ENCODE data around the gene ALDH1L1.

Gene ALDH1L1

DNA sequence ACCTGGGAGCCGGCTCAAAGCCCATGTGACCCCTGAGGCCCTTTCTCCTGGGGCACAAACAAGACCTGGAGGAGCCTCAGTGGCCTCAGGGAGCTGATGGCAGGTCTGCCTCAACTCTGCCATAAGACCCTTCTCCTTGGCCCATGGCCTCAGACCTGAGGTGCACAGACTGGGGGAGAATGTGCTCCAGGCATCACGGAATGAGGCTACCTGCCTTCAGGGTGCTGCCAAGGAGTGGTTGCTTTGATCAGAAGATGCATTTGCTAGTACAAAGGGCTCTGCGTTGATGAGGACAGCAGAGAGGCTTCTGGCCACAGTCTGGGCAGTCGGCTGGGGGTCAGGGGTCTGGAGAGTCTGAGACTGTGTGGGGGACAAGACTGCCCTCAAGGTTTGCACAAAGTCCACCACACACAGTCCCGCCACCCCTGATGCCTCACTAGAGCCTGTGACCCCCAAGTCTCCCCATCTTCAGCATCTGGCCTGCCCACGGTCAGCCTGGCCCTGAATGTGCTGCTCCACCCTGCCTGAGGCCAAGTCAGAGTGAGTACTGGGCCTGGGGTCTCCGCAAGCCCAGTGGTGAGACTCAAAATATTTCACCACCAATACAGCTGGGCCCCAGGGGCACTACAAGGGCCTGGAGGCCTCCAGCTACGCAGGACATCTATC is 26.6 kb downstream of the ALDH1L1 start:
- DNase-seq, result no peak

DNA sequence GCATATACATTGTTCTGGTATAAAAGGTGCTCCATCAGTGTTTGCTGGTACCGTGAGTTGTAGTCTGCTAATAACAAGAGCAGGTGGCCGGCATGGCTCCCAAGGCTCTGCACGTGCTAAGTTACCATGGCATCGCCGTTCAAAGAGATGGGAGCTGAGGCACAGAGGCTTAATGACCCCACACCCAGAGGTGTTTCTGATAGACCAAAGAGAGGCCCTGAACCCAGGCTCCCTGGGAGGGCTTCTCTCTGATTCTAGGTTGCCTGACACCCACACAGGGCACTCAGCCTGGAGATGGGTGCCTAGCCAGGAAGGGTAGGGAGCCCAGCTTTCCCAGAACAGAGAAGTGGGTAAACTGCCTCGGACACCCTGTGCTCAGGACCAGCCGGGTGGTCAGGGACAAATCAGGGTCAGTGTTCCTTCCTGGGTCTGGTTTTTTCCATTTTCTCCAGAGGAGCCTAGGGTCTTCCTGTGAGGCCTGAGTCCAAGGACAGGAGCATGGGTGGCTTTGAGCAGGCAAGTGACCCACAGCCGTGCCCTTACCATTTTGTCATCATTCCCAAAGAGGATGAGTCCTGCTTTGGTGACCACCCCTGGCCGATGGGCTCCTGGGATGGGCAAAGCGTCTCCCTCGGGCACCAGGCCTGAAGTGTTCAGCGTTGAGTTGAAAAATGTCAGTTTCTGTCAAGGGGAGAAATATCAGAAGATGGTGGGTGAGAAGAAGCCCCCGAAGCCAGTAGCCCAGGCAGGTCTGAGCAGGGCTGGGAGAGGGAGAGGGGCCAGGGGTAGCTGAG is 27.3 kb downstream of the ALDH1L1 start:
- DNase-seq, result no peak

DNA sequence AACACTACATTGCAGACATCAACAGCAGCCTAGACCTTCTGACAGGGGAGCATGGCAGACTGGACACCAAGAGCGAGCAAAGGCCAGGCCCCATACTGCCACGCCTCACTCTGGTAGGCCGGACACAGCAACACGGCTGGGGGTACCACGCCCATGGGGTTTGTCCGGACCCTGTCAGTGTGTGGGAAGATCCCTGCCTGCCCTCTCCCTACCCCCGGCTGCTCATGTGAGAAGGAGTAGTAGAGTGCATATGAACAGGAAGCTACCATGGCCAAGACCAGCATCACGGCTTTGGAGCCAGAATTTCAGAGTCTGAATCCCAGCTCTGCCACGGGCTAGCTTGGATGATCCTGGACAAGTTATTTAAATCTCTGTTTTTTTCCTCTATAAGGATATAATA is 27.9 kb downstream of the ALDH1L1 start:
- no peak for DNase-seq

DNA sequence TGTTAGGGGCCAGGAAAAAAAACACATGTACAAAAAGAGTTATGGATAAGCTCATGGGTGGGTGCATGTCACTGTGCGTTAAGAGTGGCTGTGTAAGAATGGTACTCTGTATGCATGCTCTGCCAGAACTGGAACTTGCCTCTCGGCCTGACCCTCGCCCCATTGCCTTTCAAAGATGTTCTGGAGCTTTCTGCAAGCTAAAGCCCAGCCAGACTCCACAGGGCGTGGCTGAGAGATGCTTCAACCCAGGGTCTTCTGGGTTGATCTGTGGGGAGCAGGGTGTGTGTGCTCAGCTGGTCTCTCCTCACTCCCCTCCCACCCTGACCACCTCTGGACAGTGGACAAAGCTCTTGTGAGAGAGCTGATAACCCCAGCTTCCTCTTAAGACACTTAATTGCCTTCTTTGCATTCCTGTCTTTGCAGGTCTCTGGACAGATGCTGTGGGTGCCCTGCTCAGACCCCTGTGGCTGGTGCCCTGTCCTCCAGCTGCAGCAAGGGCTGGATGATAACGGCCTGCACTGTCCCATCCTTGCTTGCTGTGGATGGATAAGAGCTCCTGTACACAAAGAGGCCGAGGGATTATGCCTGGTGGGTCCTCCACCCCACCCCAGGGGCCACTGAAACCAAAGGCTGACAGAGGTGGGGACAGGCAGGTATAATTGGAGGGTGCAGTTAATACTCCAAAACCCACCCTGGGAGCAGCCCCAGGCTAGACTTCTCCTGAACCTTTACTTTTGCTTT is 28.7 kb downstream of the ALDH1L1 start:
- DNase-seq, result no peak

DNA sequence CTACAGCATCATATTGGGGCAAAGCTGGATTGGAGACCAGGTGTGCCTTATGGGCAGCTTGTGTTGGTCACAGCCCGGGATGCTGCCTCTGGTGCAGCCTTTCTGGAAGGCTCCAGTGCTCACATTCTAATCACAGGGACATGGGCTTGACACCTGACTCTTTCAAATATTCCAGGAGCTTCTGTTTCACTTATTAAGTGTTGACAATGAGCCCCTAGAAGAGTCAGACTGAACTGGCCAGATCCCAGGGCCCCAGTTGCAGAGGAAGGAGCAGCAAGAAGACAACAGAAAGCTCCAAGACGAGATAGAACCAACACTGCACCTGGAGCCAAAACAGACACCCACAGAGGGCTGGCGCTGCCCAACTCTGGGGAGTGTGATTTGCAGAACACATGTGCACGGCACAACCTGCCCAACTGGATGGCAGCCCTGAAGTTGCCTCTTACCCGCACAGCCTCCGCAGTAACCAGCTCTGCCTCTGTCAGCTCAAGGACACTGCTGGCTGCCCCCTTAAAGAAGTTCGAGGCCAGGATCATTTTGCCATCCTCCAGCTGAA is 30.3 kb downstream of the ALDH1L1 start:
- DNase-seq, result no peak

DNA sequence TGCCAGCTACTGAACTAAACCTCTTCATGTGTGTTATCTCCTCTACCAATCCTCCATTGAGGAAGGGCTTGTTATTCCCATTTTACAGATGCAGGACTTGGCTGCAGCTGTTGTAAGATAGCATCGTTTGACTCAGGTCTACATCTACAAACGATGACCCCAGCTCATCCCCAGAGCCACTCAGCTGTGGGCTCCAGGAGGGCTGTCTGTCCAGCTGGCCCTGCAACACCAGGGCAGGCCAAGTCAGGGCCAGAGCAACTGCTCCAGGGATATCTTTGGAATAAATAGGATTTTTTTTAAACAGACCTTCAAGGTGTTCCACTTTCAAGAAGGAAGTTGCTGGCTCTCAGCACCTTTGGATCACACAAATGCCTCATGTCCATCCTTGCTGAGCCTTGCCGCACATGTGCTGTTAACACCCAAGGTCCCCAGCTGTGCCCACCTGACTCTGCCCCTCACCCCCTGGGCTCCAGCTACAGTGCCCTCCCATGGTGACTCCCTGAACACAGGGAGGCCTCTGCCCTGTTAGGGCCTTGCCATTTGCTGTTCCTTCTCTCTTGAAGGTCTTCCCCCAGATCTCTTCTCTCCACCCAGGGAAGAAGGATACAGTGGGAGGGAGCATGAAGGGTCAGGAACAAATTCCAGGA is 31.0 kb downstream of the ALDH1L1 start:
- no peak for DNase-seq

DNA sequence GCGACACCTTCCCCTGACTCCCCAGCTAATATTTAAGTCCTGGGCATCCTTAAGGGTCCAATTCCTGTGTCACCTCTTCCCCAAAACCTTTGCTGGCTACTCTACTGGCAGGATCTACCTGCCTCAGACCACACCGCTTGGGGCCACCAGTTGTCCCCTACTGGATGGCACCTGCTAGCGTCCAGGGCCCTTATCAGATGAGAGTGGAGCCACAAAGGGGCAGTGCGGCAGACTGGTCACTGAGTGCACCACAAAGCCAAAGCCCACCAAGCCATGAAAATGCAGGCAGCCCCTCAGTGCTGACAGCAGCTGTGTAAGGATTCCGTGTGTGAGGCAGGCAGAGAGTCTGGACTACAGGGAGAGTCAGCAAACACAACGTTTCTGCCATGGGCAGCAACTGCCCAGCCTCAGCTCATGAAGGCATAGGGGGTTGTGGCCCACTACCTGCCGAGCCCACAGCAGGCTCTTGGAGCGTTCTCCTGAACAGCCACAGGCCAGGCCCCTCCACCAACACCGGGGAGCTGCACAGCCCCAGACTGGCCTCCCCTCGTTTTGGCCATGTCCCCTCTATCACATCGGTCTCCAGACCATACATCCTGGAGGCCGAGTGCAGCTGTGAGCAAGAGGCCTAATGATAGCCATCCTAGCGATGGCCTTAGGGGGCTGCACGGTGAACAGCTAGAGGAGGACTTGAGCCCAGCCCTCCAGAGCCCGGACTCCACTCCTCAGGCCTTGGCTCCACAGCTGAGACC is 32.3 kb downstream of the ALDH1L1 start:
- no peak for DNase-seq

DNA sequence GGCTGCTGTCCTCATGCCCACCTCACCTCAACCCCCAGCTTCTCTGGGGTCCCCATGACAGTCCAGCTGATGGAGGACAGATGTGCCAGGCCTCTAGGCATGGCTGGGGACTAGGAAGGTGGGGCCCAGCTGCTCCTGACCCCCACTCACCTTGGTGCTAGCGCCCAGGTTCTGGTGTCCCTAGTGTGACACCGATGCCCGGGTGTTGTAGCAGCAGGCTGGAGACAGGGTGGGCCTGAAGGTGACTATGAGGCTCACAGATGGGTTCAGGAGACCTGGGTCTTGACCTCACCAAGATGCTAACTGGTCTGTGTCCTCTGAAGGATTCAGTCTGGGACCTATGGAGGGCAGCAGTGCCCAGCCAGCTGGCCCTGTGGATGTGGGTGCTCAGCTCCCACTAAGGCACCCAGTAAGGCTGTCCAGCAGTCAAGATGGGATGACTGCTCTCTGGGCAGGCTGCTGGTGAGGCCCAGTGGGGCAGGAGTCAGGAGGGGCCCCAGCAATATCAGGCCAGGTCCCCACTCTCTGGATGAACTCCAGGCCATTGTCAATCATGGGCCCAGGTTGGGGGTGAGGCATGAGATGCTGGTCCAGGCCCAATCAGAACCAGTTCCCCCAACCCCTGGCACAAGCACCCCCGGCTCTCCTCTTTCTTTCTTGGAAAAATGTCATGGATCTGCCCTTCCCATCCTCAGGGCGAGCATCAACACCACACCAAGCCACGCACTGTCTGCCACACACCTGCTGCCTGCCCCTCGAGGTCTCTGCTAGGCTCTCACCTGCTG is 33.0 kb downstream of the ALDH1L1 start:
- DNase-seq, result no peak

DNA sequence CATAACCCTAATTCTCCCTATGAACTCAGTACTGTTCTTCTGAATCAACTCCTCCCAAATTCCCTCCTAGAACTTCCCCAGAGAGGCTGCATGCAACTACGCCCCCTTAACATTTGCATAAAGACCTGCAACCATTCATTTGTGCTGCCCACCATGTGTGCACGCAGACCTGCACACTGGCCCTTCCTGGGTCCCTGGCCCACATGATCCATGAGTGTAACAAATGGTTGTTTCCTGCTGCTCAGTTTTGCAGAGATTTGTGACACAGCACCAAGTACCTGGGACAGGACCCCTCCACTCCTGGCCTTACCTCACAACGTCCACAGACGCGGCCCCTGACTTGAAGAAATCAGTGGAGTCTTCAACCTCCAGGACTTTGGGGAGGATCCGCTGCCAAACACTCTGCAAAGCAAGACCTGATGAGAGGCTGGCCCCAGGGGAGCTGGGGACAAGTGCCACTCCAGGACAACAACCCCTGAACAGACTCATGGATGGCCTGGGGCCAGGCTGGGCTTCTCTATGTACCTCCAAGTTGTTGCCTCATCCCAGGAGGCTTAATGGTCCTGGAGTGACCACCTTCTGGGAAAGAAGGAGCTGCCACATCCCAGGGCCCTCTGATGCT is 33.8 kb downstream of the ALDH1L1 start:
- DNase-seq, result no peak

DNA sequence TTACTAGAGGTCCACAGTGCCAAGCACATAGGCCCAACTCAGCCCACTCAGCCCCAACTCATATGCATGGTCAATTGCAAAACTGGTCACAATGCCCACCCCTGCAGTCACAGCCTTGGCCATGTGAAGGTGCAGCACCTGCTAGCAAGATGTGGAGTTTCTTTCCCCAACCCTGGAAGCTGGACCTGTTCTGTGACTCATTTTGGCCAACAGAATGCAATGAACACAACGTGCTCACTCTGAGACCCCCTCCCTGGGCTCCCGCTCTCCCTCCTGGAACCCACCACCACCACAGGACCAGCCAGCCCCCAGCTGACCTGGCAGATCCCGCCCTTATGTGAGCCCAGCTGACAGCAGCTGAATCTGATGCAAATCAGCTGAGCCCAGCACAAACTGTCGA is 34.4 kb downstream of the ALDH1L1 start:
- no peak for DNase-seq

DNA sequence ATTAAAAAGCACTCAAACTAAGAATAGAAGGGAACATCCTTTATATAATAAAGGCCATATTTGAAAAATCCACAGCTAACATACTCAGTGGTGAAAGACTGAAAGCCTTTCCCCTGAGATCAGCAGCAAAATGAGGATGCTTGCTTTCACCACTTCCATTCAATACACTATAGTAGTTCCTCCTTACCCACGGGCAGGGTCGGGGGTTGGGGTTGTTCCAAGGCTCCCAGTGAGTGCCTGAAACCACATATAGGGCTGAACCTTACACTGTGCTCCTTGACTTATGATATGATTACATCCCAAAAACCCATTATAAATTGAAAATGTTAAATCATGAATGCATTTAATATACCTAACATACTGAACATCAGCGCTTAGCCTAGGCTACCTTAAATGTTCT is 37.7 kb downstream of the ALDH1L1 start:
- no peak for DNase-seq

DNA sequence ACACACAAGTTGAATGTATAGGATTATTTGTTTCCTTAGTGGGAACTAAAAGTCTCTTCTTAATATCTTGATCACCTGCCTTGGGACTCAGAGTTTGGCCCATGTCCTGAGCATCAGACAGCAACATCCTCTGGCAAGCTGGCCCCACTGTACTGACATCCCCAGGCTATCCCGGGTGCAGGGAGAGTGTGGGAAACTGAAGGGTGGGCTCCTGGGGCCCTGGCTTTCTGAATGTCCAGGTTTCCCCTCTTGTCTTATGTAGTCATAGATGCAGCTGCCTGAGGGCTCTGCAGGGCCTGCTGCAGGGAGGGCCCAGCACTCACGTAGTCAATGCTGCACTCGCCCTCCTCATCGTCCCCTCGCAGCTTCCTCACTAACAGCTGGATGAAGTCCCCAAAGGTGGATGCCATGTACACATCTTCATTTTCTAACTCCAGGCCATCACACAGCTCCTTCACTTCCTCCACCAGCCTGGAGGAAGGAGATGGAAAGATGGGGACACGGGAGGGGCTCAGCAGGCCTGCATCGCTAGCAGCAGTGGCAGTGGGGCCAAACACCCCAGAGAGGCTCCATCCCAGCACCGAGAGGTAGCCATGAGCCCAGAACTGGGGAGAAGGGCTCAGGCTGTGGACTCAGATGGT is 42.8 kb downstream of the ALDH1L1 start:
- DNase-seq, result no peak

DNA sequence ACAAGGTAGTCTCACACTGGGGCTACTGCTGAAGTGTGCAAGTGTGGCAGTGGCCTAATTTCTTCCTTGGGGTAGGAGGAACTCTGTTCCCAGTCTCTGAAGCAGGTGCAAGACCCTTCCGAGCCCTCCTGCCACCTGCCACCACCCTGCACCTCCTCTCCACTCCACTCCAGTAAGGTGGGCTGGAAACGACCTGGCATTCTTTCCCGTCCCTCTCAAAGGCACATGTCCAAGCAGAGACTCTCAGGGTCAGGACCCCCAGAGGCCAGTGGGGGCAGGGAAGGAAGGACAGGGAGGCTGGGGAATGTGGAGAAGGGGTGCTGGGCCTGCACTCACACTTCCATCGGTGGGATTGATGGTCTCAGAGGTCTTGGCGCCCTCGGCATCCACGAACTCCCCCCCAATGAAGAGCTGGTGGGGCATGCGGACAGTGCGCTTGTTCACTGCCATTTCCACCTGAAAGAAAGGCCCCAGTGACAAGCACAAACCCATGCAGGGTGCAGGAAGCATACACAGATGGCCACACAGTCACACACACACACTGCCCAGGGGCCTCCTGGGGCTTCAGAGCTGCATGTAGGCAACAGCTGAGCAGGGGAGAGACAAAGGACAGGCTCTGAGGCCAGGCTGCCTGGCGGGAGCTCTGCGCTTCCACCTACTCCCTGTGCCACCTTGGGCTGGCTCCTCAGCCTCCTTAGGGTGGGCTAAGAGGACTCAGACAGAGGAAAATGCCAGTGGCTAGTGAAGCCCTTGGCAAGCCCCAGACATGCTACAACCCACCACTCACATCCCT is 43.8 kb downstream of the ALDH1L1 start:
- no peak for DNase-seq

DNA sequence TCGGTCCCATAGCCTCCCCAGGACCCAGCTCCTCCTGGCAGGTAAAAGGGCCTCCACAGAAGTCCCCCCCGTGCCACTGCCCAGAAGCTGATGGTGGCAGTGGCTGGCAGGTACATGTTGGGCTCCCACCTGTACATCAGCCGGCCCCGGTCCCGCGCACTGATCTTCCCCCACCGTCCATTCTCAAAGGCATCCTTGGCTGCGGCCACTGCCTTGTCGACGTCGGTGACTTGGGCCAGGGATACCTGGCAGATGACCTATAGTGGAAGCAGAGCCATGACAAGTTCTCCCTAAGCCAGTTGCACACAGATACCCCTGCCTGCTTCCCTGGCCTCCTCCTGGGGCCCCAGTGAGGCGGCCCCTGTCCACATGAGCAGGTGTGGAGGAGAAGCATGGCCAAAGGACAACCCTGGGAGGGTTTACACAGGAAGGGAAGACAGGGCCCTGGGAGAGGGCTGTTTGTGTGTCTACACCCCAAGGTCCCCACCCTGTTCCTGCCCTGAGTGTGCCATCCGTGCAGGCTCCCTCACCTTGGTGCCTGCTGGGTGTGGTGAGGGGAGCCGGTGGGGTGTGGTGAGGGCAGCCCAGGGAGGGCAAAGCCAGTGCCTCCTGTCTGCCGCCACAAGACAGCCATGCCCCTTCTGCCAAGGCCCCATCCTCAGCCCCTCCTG is 44.8 kb downstream of the ALDH1L1 start:
- no peak for DNase-seq

DNA sequence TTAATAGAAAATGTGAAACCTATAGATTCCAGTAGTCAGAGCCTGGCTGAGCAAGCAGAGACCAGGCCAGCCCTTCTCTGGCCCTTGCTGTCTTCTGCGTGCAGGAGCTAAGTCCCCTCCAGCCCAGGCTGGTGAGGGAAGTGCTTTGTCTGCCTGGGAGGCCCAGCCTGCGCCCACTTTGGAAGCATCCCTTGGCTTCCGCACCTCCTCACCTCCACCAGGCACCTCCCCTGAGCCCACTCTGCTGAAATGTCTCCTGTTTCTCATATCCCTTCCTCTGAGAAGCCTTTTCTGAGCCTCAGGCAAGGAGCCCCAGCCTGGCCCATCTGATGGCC is 45.3 kb downstream of the ALDH1L1 start:
- no peak for DNase-seq

DNA sequence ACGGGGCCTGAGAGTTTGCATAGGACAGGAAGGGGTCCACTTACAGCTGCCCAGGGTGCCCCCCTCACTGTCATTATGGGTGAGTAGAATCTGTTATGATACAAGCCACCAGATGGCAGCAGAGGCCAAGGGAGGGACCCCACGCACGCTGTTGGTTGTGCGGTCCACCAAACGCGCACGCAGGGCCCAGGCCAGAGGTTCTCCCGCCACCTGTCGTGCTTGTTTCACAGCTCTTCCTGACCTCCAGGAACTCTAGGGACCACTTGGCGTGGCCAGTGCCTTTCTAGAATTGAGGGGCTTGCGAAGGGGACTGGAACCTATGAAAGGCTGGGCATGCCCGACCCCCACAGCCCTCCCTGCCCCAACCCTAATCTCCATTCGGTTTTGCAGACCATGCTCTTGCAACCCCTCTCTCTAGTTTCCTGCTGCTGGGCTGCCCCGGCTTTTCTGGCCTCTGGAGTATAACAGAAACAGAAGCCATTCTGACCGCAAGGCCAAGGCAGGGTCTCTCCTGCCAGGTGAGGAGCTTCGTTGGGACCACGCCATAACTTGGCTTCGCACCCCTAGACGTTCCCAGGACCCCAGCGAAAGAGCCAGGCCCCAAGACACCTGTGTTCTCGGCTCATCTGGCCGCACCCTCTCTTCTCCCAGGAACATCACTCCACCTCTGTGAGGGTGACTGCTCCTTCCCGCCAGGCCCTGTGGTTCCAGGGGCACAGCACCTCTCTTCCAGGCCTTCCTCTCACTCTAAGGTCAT is 46.0 kb downstream of the ALDH1L1 start:
- DNase-seq, result peak; percentile 69

DNA sequence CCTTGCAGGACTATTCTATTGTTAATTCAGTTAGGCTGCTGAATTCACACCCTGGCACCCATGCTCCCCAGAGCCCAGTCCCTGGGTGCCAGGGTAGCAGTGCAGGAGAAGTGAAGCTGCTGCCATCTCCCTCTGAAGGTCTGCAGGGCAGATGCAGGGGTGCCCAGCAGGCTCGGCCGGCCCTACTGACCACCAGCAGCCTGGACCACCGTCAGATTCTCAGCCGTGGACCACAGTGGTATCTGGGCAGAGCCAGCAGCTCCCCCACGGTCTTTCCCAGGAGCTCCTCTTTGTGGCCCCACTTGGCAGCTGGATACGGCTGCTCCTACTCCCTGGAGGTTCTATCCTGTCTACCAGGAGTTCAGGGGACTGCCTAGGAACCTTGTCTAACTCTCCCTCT is 46.8 kb downstream of the ALDH1L1 start:
- no peak for DNase-seq

DNA sequence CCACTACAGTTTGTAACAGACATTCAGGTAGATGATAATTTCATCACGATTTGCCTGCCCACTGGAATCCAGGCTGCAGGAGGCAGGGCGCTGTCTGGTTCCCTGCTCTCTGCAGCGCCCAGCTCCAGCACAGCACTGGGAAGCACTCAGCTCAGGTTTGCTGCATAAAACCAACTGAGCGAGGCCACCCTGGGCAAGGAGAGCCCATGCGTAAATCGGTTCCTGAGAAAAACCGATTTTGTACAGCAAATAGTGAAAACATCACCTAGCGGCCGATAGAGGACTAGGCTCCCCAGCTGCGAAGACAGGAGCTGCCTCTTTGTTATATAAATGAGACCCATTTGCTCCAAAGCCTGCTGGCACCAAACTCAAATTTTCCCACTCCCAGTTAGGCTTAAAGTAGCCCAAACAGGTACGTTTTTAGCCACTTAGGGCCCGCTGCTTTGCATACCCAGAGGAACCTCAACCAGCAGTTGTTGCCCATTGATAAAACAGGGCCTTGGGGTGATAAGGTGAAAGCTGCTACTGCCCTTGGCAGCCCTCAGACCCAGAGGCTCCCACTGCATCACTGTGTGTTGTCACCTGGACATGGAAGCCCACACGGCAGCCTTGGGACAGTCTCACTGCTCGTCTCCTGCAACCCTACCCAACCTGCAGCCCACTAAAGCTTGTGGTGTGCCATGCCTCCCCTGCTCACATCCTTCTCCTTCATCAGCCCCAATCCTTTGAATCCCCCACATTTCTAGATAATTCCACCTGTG is 47.5 kb downstream of the ALDH1L1 start:
- DNase-seq, result peak; percentile 28

All from NCI-H1694 (cell line).